ENCODE results near the gene PTBP1. TPM values are rescaled to one million over a fixed set of nuclear protein-coding genes. Genes with fewer than 3 reads are reported as not detected.
"Not testable (repeated sequence)": the region's sequence is repeated elsewhere in the genome, so short reads cannot be mapped to it uniquely, and the experiment has no call there.

The PTBP1 gene
- total RNA-seq, 1 experiment from 2014 or later = 174 TPM

GRCh38 chr19:810077-810855 lies 13.0 kb downstream of the PTBP1 start:
- no peak for DNase-seq (ENCODE audit: low spot score)

GRCh38 chr19:810883-811489 lies 13.7 kb downstream of the PTBP1 start:
- no peak for DNase-seq (ENCODE audit: low spot score)

- no peak for DNase-seq (ENCODE audit: low spot score)
Measured at GRCh38 chr19:811506-812048, 14.3 kb downstream of the PTBP1 start.

GRCh38 chr19:812049-812746 lies 14.9 kb downstream of the PTBP1 start:
- no peak for DNase-seq (ENCODE audit: low spot score)

- DNase-seq (ENCODE audit: low spot score) = no peak
Measured at GRCh38 chr19:812747-813218, 15.5 kb downstream of the PTBP1 start.

GRCh38 chr19:813219-814151 lies 16.2 kb downstream of the PTBP1 start:
- no peak for DNase-seq (ENCODE audit: low spot score)

- DNase-seq (ENCODE audit: low spot score) = no peak
Measured at GRCh38 chr19:814152-815078, 17.2 kb downstream of the PTBP1 start.

- DNase-seq (ENCODE audit: low spot score) = no peak
Measured at GRCh38 chr19:815079-815774, 18.0 kb downstream of the PTBP1 start.

- no peak for DNase-seq (ENCODE audit: low spot score)
Measured at GRCh38 chr19:815775-816499, 18.7 kb downstream of the PTBP1 start.

GRCh38 chr19:816500-816857 lies 19.2 kb downstream of the PTBP1 start:
- no peak for DNase-seq (ENCODE audit: low spot score)

- DNase-seq (ENCODE audit: low spot score) = not testable (repeated sequence)
Measured at GRCh38 chr19:820212-820611, 23.0 kb downstream of the PTBP1 start.

- DNase-seq (ENCODE audit: low spot score) = no peak
Measured at GRCh38 chr19:821231-821824, 24.1 kb downstream of the PTBP1 start.

- no peak for DNase-seq (ENCODE audit: low spot score)
Measured at GRCh38 chr19:821825-822503, 24.7 kb downstream of the PTBP1 start, which contains the start of gene PLPPR3. Gene PLPPR3, minus strand, starts transcription at chr19:821955. Its CDS starts 396 bp downstream, at chr19:821559.

- DNase-seq (ENCODE audit: low spot score) = peak; percentile 66
Measured at GRCh38 chr19:823565-824121, 26.4 kb downstream of the PTBP1 start.

GRCh38 chr19:824885-825284 lies 27.6 kb downstream of the PTBP1 start:
- DNase-seq (ENCODE audit: low spot score) = no peak

GRCh38 chr19:825897-826644 lies 28.8 kb downstream of the PTBP1 start:
- no peak for DNase-seq (ENCODE audit: low spot score)

GRCh38 chr19:827314-827709 lies 30.1 kb downstream of the PTBP1 start:
- no peak for DNase-seq (ENCODE audit: low spot score)

Data from A172 (cell line).